ENCODE results near the gene SH3RF2. TPM values are rescaled to one million over a fixed set of nuclear protein-coding genes. Genes with fewer than 3 reads are reported as not detected.

SH3RF2 gene
- total RNA-seq, 2 donors from 2014 or later: 2.6 to 3.2 TPM

- Mint-ChIP-seq H3K4me3 (no peak overlapping the region), H3K9me3 (no peaks in the 10 kb centered on the region), H3K27me3 (ENCODE audit: insufficient read depth) (no peaks in the 10 kb centered on the region), H3K27ac (no peak overlapping the region), H3K4me1 (peaks cover 9% of the 10 kb centered on the region), H3K36me3 (ENCODE audit: low read depth) (no peaks in the 10 kb centered on the region)
- DNase-seq: peak; percentile 3
- no peaks in the 10 kb centered on the region for H3K9me3 ChIP-seq (ENCODE audit: control insufficient read depth, low read length)
- H3K27me3 ChIP-seq (ENCODE audit: control insufficient read depth, insufficient read depth, low read length, poor library complexity, severe bottlenecking): no peaks in the 10 kb centered on the region
- 94 to 100% methylated on average over 2 to 3 of the region's 3 CpGs for WGBS, 2 experiments (ENCODE audit: insufficient coverage in 1 of 2, insufficient read length in 1 of 2)
- TF ChIP-seq CTCF (conservative IDR thresholded peaks at IDR 0.05): no peak
- H3K9ac ChIP-seq (ENCODE audit: extremely low read depth, low read length, poor library complexity, severe bottlenecking): no peak overlapping the region
- H3K4me1 ChIP-seq (ENCODE audit: control insufficient read depth, insufficient read depth, low read length): no peaks in the 10 kb centered on the region
- no peaks in the 10 kb centered on the region for H3K36me3 ChIP-seq (ENCODE audit: control insufficient read depth, insufficient read depth, low read length)
- no peak overlapping the region for H3K27ac ChIP-seq (ENCODE audit: low read depth, low read length)
- no peak overlapping the region for H3K4me3 ChIP-seq (ENCODE audit: low read length)
Observed at GRCh38 chr5:146082798-146083197, 146.4 kb downstream of the SH3RF2 start.

GRCh38 chr5:146084376-146084775 is 148.0 kb downstream of the SH3RF2 start:
- Histone ChIP-seq H3K9me3 (ENCODE audit: control insufficient read depth, low read length) (no peaks in the 10 kb centered on the region), H3K4me1 (ENCODE audit: control insufficient read depth, insufficient read depth, low read length) (no peaks in the 10 kb centered on the region), H3K4me3 (ENCODE audit: low read length) (no peak overlapping the region), H3K27ac (ENCODE audit: low read depth, low read length) (no peak overlapping the region), H3K27me3 (ENCODE audit: control insufficient read depth, insufficient read depth, low read length, poor library complexity, severe bottlenecking) (no peaks in the 10 kb centered on the region), H3K36me3 (ENCODE audit: control insufficient read depth, insufficient read depth, low read length) (no peaks in the 10 kb centered on the region), H3K9ac (ENCODE audit: extremely low read depth, low read length, poor library complexity, severe bottlenecking) (no peak overlapping the region)
- peaks cover under 1% of the 10 kb centered on the region for H3K4me1 Mint-ChIP-seq
- DNase-seq: peak; percentile 21
- H3K27ac Mint-ChIP-seq: no peak overlapping the region
- no peaks in the 10 kb centered on the region for H3K9me3 Mint-ChIP-seq
- no peak for TF ChIP-seq CTCF (conservative IDR thresholded peaks at IDR 0.05)
- no peaks in the 10 kb centered on the region for H3K27me3 Mint-ChIP-seq (ENCODE audit: insufficient read depth)
- H3K4me3 Mint-ChIP-seq: no peak overlapping the region
- 94 to 96% methylated on average over 4 of the region's 4 CpGs for WGBS, 2 experiments (ENCODE audit: insufficient coverage in 1 of 2, insufficient read length in 1 of 2)
- H3K36me3 Mint-ChIP-seq (ENCODE audit: low read depth): no peaks in the 10 kb centered on the region

GRCh38 chr5:146088098-146088497 is 151.7 kb downstream of the SH3RF2 start:
- Histone ChIP-seq H3K9ac (ENCODE audit: extremely low read depth, low read length, poor library complexity, severe bottlenecking) (no peak overlapping the region), H3K4me1 (ENCODE audit: control insufficient read depth, insufficient read depth, low read length) (no peaks in the 10 kb centered on the region), H3K27ac (ENCODE audit: low read depth, low read length) (no peak overlapping the region), H3K36me3 (ENCODE audit: control insufficient read depth, insufficient read depth, low read length) (no peaks in the 10 kb centered on the region), H3K4me3 (ENCODE audit: low read length) (no peak overlapping the region), H3K9me3 (ENCODE audit: control insufficient read depth, low read length) (no peaks in the 10 kb centered on the region), H3K27me3 (ENCODE audit: control insufficient read depth, insufficient read depth, low read length, poor library complexity, severe bottlenecking) (no peaks in the 10 kb centered on the region)
- no peaks in the 10 kb centered on the region for H3K36me3 Mint-ChIP-seq (ENCODE audit: low read depth)
- WGBS, 2 experiments (ENCODE audit: insufficient coverage in 1 of 2, insufficient read length in 1 of 2): 86 to 89% methylated on average over 2 to 3 of the region's 3 CpGs
- H3K4me3 Mint-ChIP-seq: no peak overlapping the region
- H3K27ac Mint-ChIP-seq: no peak overlapping the region
- no peak for DNase-seq
- no peaks in the 10 kb centered on the region for H3K4me1 Mint-ChIP-seq
- no peaks in the 10 kb centered on the region for H3K9me3 Mint-ChIP-seq
- TF ChIP-seq CTCF (conservative IDR thresholded peaks at IDR 0.05): no peak
- H3K27me3 Mint-ChIP-seq (ENCODE audit: insufficient read depth): no peaks in the 10 kb centered on the region

Measured in endodermal cell (in vitro differentiated cells).